Right renal cortex interstitium (tissue), 3 donors: Measurements from ENCODE around the gene UPK1A. TPM values are rescaled to one million over a fixed set of nuclear protein-coding genes. Genes with fewer than 3 reads are reported as not detected.

ENCODE experiments used
- polyA plus RNA-seq, 3 donors: library from polyadenylated mRNA; unstranded; fragments of 120-200 nt; gene quantifications; one replicate each; pipeline ENCODE4 v1.2.1, GENCODE V29; 2013; ENCODE audit not compliant: insufficient read length in 3 of 3

The UPK1A gene
- polyA plus RNA-seq, 3 donors: 0.12 to 18.6 (median 13.4) TPM

Other genes starting within 250 kb of the UPK1A start
- under 1 TPM; 0.28 to 0.86 (median 0.31) TPM for gene FFAR2, start 218.3 kb upstream of the UPK1A start, polyA plus RNA-seq
- under 1 TPM in 2 of 3 donors, not detected in 1; 0.47 to 0.86 TPM for gene KRTDAP, start 176.1 kb upstream of the UPK1A start, polyA plus RNA-seq
- 10 to 100 TPM; 68.1 to 72.6 (median 69.0) TPM for gene DMKN, start 152.9 kb upstream of the UPK1A start, polyA plus RNA-seq
- not detected for gene SBSN, start 138.2 kb upstream of the UPK1A start, polyA plus RNA-seq
- not detected for gene GAPDHS, start 133.1 kb upstream of the UPK1A start, polyA plus RNA-seq
- 10 to 100 TPM; 84.1 to 99.1 (median 92.9) TPM for gene TMEM147, start 120.9 kb upstream of the UPK1A start, polyA plus RNA-seq
- gene ATP4A, start 102.9 kb upstream of the UPK1A start, polyA plus RNA-seq: under 1 TPM in 1 of 3 donors, not detected in 2; 0.06 TPM
- gene PMIS2, start 80.3 kb upstream of the UPK1A start, polyA plus RNA-seq: not detected
- gene HAUS5, start 53.8 kb upstream of the UPK1A start, polyA plus RNA-seq: 10 to 100 TPM; 19.9 to 21.4 (median 21.4) TPM
- 10 to 100 TPM; 54.6 to 65.5 (median 55.0) TPM for gene RBM42, start 37.5 kb upstream of the UPK1A start, polyA plus RNA-seq
- gene ETV2, start 24.8 kb upstream of the UPK1A start, polyA plus RNA-seq: 1 to 10 TPM in 1 of 3 donors, under 1 TPM in 2; 0.74 to 1.3 (median 0.75) TPM
- 100 to 1,000 TPM; 394 to 408 (median 402) TPM for gene COX6B1, start 18.2 kb upstream of the UPK1A start, polyA plus RNA-seq
- gene ZBTB32, start 38.0 kb downstream of the UPK1A start, polyA plus RNA-seq: under 1 TPM in 2 of 3 donors, not detected in 1; 0.25 to 0.37 TPM
- 10 to 100 TPM; 24.8 to 26.6 (median 25.4) TPM for gene KMT2B, start 51.5 kb downstream of the UPK1A start, polyA plus RNA-seq
- gene IGFLR1, start 75.9 kb downstream of the UPK1A start, polyA plus RNA-seq: 1 to 10 TPM; 1.8 to 2.7 (median 2.7) TPM
- gene U2AF1L4, start 78.9 kb downstream of the UPK1A start, polyA plus RNA-seq: 10 to 100 TPM; 15.2 to 20.9 (median 17.2) TPM
- 10 to 100 TPM; 55.6 to 62.0 (median 59.6) TPM for gene PSENEN, start 79.1 kb downstream of the UPK1A start, polyA plus RNA-seq
- 10 to 100 TPM; 11.3 to 11.7 (median 11.6) TPM for gene LIN37, start 82.1 kb downstream of the UPK1A start, polyA plus RNA-seq
- 10 to 100 TPM; 17.5 to 21.5 (median 18.7) TPM for gene HSPB6, start 90.5 kb downstream of the UPK1A start, polyA plus RNA-seq
- gene PROSER3, start 91.7 kb downstream of the UPK1A start, polyA plus RNA-seq: 10 to 100 TPM; 12.9 to 14.7 (median 14.5) TPM
- 10 to 100 TPM; 11.0 to 16.1 (median 12.5) TPM for gene ARHGAP33, start 109.0 kb downstream of the UPK1A start, polyA plus RNA-seq
- 10 to 100 TPM; 21.0 to 30.4 (median 24.1) TPM for gene PRODH2, start 146.3 kb downstream of the UPK1A start, polyA plus RNA-seq
- gene NPHS1, start 186.0 kb downstream of the UPK1A start, polyA plus RNA-seq: 100 to 1,000 TPM; 111 to 126 (median 124) TPM
- gene KIRREL2, start 190.4 kb downstream of the UPK1A start, polyA plus RNA-seq: 10 to 100 TPM in 1 of 3 donors, 1 to 10 TPM in 2; 8.8 to 10.4 (median 9.3) TPM
- gene APLP1, start 202.1 kb downstream of the UPK1A start, polyA plus RNA-seq: 10 to 100 TPM; 17.7 to 25.0 (median 23.4) TPM
- gene NFKBID, start 234.0 kb downstream of the UPK1A start, polyA plus RNA-seq: 1 to 10 TPM; 2.0 to 2.6 (median 2.2) TPM
- gene HCST, start 236.0 kb downstream of the UPK1A start, polyA plus RNA-seq: 1 to 10 TPM; 2.7 to 3.2 (median 2.8) TPM
- gene TYROBP, start 241.8 kb downstream of the UPK1A start, polyA plus RNA-seq: 10 to 100 TPM in 2 of 3 donors, 1 to 10 TPM in 1; 6.3 to 10.5 (median 10.3) TPM